Gastroesophageal sphincter (tissue), 3 donors: ENCODE data around the gene COQ3.

Source experiments
- CTCF ChIP-seq, 4 experiments: fragments of 200-600 bp in 2 of 4; fragments of 450-650 bp in 2 of 4; sonication (generic) in 1 of 4; IDR thresholded peaks; one replicate each; pipeline ENCODE4 v1.5.1; 2017 to 2019; ENCODE audit warnings: antibody characterized with exemption in 4 of 4, mild to moderate bottlenecking in 2 of 4, moderate library complexity in 2 of 4
- EP300 ChIP-seq: sonication (generic); formaldehyde crosslinking; IDR thresholded peaks from one replicate; pipeline ENCODE4 v1.6.1; 2017; ENCODE audit warnings: antibody characterized with exemption, mild to moderate bottlenecking
- POLR2A ChIP-seq, 2 donors: fragments of 450-650 bp; IDR thresholded peaks; one replicate each; pipeline ENCODE4 v1.6.1; 2017; ENCODE audit warnings: antibody characterized with exemption in 2 of 2, mild to moderate bottlenecking in 2 of 2, moderate library complexity in 1 of 2

- TF ChIP-seq CTCF (IDR thresholded peaks at IDR 0.05) (no peak), POLR2A (IDR thresholded peaks at IDR 0.05) (no peak), EP300 (no peak)
These were observed 43.4 kb downstream of the COQ3 start for GRCh38 chr6:99350573-99350972.
